Measurements from ENCODE around the gene THAP11. TPM values are rescaled to one million over a fixed set of nuclear protein-coding genes. Genes with fewer than 3 reads are reported as not detected.
A peak's percentile ranks its signal among the peaks of the same experiment; 100 is the strongest.

The THAP11 gene
- polyA plus RNA-seq, 3 donors: 17.6 to 84.2 (median 52.5) TPM

DNA sequence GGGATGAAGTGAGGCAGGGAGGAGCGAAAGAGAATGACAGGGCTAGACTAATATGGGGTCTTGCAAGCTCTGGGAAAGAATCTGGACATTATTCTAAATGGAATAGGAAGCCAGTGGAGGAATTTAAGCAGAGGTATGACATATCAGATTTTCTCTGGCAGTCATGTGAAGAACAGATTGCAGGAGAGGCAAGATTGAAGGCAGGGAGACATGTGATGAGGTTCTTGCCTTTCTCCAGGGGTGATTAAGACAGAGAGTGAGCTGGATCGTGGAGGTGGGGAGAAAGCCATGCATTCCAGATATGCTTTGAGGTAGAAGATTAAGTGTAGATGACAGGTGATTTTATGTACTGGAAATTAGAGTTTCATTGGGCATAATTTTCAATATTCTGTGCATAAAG is 4.3 kb upstream of the THAP11 start:
- TF ChIP-seq CTCF (IDR thresholded peaks at IDR 0.05): no peak
- 100% methylated on average over 2 of the region's 2 CpGs for WGBS (ENCODE audit: insufficient coverage)
- Histone ChIP-seq H3K4me1 (ENCODE audit: control insufficient read depth in 1 of 2, insufficient read depth in 2 of 2, low read length in 2 of 2) (peaks cover 17 to 26% of the 10 kb centered on the region in 2 donors), H3K27ac (ENCODE audit: low read depth in 1 of 2, low read length in 2 of 2) (no peak overlapping the region), H3K4me2 (replicated peaks; ENCODE audit: extremely low read depth, low read length, poor library complexity, severe bottlenecking) (no peak overlapping the region), H4K20me1 (ENCODE audit: insufficient read depth, low read length) (peaks cover 2% of the 10 kb centered on the region), H2AFZ (ENCODE audit: insufficient read depth, low read depth, low read length, poor library complexity, severe bottlenecking) (no peak overlapping the region), H3K4me3 (replicated peaks in 1 of 3; ENCODE audit: low read depth in 2 of 3, low read length in 3 of 3) (no peak overlapping the region), H3K9ac (ENCODE audit: insufficient read depth, low read length, poor library complexity, severe bottlenecking) (no peak overlapping the region), H3K36me3 (replicated peaks in 1 of 2; ENCODE audit: control insufficient read depth in 1 of 2, insufficient read depth in 2 of 2, low read length in 2 of 2) (no peaks in the 10 kb centered on the region), H3K27me3 (ENCODE audit: control insufficient read depth in 2 of 2, insufficient read depth in 2 of 2, low read length in 2 of 2) (no peaks in the 10 kb centered on the region), H3K79me2 (ENCODE audit: insufficient read depth, low read length) (peaks cover 10% of the 10 kb centered on the region), H3K9me3 (replicated peaks in 1 of 2; ENCODE audit: control insufficient read depth in 1 of 2, insufficient read depth in 1 of 2, low read length in 2 of 2) (no peaks in the 10 kb centered on the region)
- Mint-ChIP-seq H3K9me3 (no peaks in the 10 kb centered on the region), H3K36me3 (no peaks in the 10 kb centered on the region), H3K4me1 (peaks cover 11% of the 10 kb centered on the region), H3K27ac (no peak overlapping the region), H3K4me3 (no peak overlapping the region), H3K27me3 (ENCODE audit: low read depth in 3 of 3) (peaks cover 1 to 4% (median 2%) of the 10 kb centered on the region in 3 donors)
- DNase-seq: no peak
- intact Hi-C loops (cut with micrococcal nuclease): no loop called here

GRCh38 chr16:67841198-67841815 is 813 bp upstream of the THAP11 start:
- H3K9me3 ChIP-seq (replicated peaks in 1 of 2; ENCODE audit: control insufficient read depth in 1 of 2, insufficient read depth in 1 of 2, low read length in 2 of 2): no peaks in the 10 kb centered on the region
- peak overlapping the region; percentile 91 for H2AFZ ChIP-seq (ENCODE audit: insufficient read depth, low read depth, low read length, poor library complexity, severe bottlenecking)
- H3K4me1 Mint-ChIP-seq: peaks cover 39% of the 10 kb centered on the region
- peaks cover 1 to 2% (median 1%) of the 10 kb centered on the region in 3 donors for H3K27me3 Mint-ChIP-seq (ENCODE audit: low read depth in 3 of 3)
- H3K4me1 ChIP-seq (ENCODE audit: control insufficient read depth in 1 of 2, insufficient read depth in 2 of 2, low read length in 2 of 2): peaks cover 39 to 46% of the 10 kb centered on the region in 2 donors
- peaks cover 27% of the 10 kb centered on the region for H4K20me1 ChIP-seq (ENCODE audit: insufficient read depth, low read length)
- H3K36me3 ChIP-seq (replicated peaks in 1 of 2; ENCODE audit: control insufficient read depth in 1 of 2, insufficient read depth in 2 of 2, low read length in 2 of 2): no peaks in the 10 kb centered on the region
- H3K79me2 ChIP-seq (ENCODE audit: insufficient read depth, low read length): peaks cover 35% of the 10 kb centered on the region
- peak overlapping the region in 2 of 3 experiments; percentile 85 to 87 for H3K4me3 ChIP-seq (replicated peaks in 1 of 3; ENCODE audit: low read depth in 2 of 3, low read length in 3 of 3)
- DNase-seq: no peak
- H3K27ac Mint-ChIP-seq: peak overlapping the region in 4 of 7 donors; percentile 89 to 99 (median 94)
- H3K4me3 Mint-ChIP-seq: peak overlapping the region; percentile 30 to 86
- H3K4me2 ChIP-seq (replicated peaks; ENCODE audit: extremely low read depth, low read length, poor library complexity, severe bottlenecking): peak overlapping the region; percentile 98
- H3K27ac ChIP-seq (ENCODE audit: low read depth in 1 of 2, low read length in 2 of 2): peak overlapping the region; percentile 85 to 91
- H3K36me3 Mint-ChIP-seq: peaks cover 4 to 5% of the 10 kb centered on the region in 2 donors
- peaks cover 0 to 3% (median 0%) of the 10 kb centered on the region in 7 donors for H3K9me3 Mint-ChIP-seq
- H3K9ac ChIP-seq (ENCODE audit: insufficient read depth, low read length, poor library complexity, severe bottlenecking): peak overlapping the region; percentile 66
- H3K27me3 ChIP-seq (ENCODE audit: control insufficient read depth in 2 of 2, insufficient read depth in 2 of 2, low read length in 2 of 2): no peaks in the 10 kb centered on the region
- WGBS (ENCODE audit: insufficient coverage): 74% methylated on average over 17 of the region's 17 CpGs
- intact Hi-C loops (cut with micrococcal nuclease): loop anchor here in 1 of 2 donors (10.0 kb wide), 1 partner anchor 177 kb away; the partner anchor contains the start of genes ACD, C16orf86, ENKD1 and PARD6A
- no peak for TF ChIP-seq CTCF (IDR thresholded peaks at IDR 0.05)
